ENCODE results near the gene UBR3. TPM values are rescaled to one million over a fixed set of nuclear protein-coding genes. Genes with fewer than 3 reads are reported as not detected.
A peak's percentile ranks its signal among the peaks of the same experiment; 100 is the strongest.
"Not testable (repeated sequence)": the region's sequence is repeated elsewhere in the genome, so short reads cannot be mapped to it uniquely, and the experiment has no call there.

Gene UBR3
- 21.7 and 26.3 TPM in 2 replicates for total RNA-seq (2014; rRNA removed)
- polyA plus RNA-seq (2012), result 8.4 TPM

- DNase-seq (ENCODE audit: low read depth), result peak; percentile 88
Observed at GRCh38 chr2:169827272-169828140, at the start of gene UBR3. Gene UBR3, plus strand, starts transcription at chr2:169827454. Its CDS starts 54 bp downstream, at chr2:169827508.

- DNase-seq (ENCODE audit: low read depth), result no peak
Observed at GRCh38 chr2:169778446-169778845, 48.8 kb upstream of the UBR3 start.

GRCh38 chr2:169781249-169782013 lies 45.8 kb upstream of the UBR3 start:
- no peak for DNase-seq (ENCODE audit: low read depth)

- DNase-seq (ENCODE audit: low read depth), result no peak
Observed at GRCh38 chr2:169782513-169782912, 44.7 kb upstream of the UBR3 start.

- DNase-seq (ENCODE audit: low read depth), result no peak
Observed at GRCh38 chr2:169790581-169790980, 36.7 kb upstream of the UBR3 start.

- no peak for DNase-seq (ENCODE audit: low read depth)
Observed at GRCh38 chr2:169795181-169795580, 32.1 kb upstream of the UBR3 start.

GRCh38 chr2:169796441-169796840 lies 30.8 kb upstream of the UBR3 start:
- DNase-seq (ENCODE audit: low read depth), result no peak

- no peak for DNase-seq (ENCODE audit: low read depth)
Observed at GRCh38 chr2:169797601-169798000, 29.7 kb upstream of the UBR3 start.

- DNase-seq (ENCODE audit: low read depth), result no peak
Observed at GRCh38 chr2:169798397-169798717, 28.9 kb upstream of the UBR3 start.

GRCh38 chr2:169798718-169799592 lies 28.3 kb upstream of the UBR3 start, which contains the start of gene SSB:
Gene SSB, plus strand, starts transcription at chr2:169798871. Its CDS starts 2,090 bp downstream, at chr2:169800961.
- DNase-seq (ENCODE audit: low read depth), result peak; percentile 90

- no peak for DNase-seq (ENCODE audit: low read depth)
Observed at GRCh38 chr2:169803480-169803879, 23.8 kb upstream of the UBR3 start.

- DNase-seq (ENCODE audit: low read depth), result no peak
Observed at GRCh38 chr2:169806586-169806985, 20.7 kb upstream of the UBR3 start.

- peak; percentile 56 for DNase-seq (ENCODE audit: low read depth)
Observed at GRCh38 chr2:169808221-169808620, 19.0 kb upstream of the UBR3 start.

- peak; percentile 85 for DNase-seq (ENCODE audit: low read depth)
Observed at GRCh38 chr2:169815849-169816248, 11.4 kb upstream of the UBR3 start.

GRCh38 chr2:169816961-169817360 lies 10.3 kb upstream of the UBR3 start:
- not testable (repeated sequence) for DNase-seq (ENCODE audit: low read depth)

- DNase-seq (ENCODE audit: low read depth), result not testable (repeated sequence)
Observed at GRCh38 chr2:169817369-169817768, 9.9 kb upstream of the UBR3 start.

- no peak for DNase-seq (ENCODE audit: low read depth)
Observed at GRCh38 chr2:169818241-169818640, 9.0 kb upstream of the UBR3 start.

GRCh38 chr2:169819106-169819505 lies 8.1 kb upstream of the UBR3 start:
- DNase-seq (ENCODE audit: low read depth), result peak; percentile 41

GRCh38 chr2:169820101-169820500 lies 7.2 kb upstream of the UBR3 start:
- peak; percentile 79 for DNase-seq (ENCODE audit: low read depth)

GRCh38 chr2:169822036-169822435 lies 5.2 kb upstream of the UBR3 start:
- DNase-seq (ENCODE audit: low read depth), result no peak

GRCh38 chr2:169822785-169823392 lies 4.4 kb upstream of the UBR3 start:
- DNase-seq (ENCODE audit: low read depth), result peak; percentile 20

All from LHCN-M2 (cell line).